Astrocyte (in vitro differentiated cells and primary cell): ENCODE measurements around the gene CFAP45. TPM values are rescaled to one million over a fixed set of nuclear protein-coding genes. Genes with fewer than 3 reads are reported as not detected.
A peak's percentile ranks its signal among the peaks of the same experiment; 100 is the strongest.

Source experiments
- DNase-seq: peaks from one replicate; pipeline ENCODE4 v3.0.0-alpha.2; 2010; ENCODE audit warnings: low read depth
- FAIRE-seq: peaks from 2 replicates; lab custom pipeline; 2011; peaks lifted over from hg19 to GRCh38; lab: Jason Lieb, UNC
- H2AFZ ChIP-seq: 2 replicates; pipeline ENCODE4 v1.6.0; 2012; ENCODE audit warnings: low read depth, low read length, inconsistent platforms
- H3K27ac ChIP-seq: 2 replicates; pipeline ENCODE4 v1.5.1; 2011; ENCODE audit warnings: low read depth, low read length, inconsistent platforms
- H3K27me3 ChIP-seq: 2 replicates; pipeline ENCODE4 v1.6.0; 2011; ENCODE audit warnings: low read length, inconsistent platforms; ENCODE audit not compliant: insufficient read depth
- H3K36me3 ChIP-seq: 2 replicates; pipeline ENCODE4 v1.5.1; 2011; ENCODE audit warnings: low read length, inconsistent platforms; ENCODE audit not compliant: insufficient read depth
- H3K4me1 ChIP-seq: 2 replicates; pipeline ENCODE4 v1.5.1; 2011; ENCODE audit warnings: low read length, inconsistent platforms; ENCODE audit not compliant: insufficient read depth
- H3K4me2 ChIP-seq: 2 replicates; pipeline ENCODE4 v1.6.0; 2012; ENCODE audit warnings: low read length, inconsistent platforms
- H3K4me3 ChIP-seq: 2 replicates; pipeline ENCODE4 v1.5.1; 2011; ENCODE audit warnings: low read depth, mild to moderate bottlenecking, low read length, inconsistent platforms; ENCODE audit not compliant: insufficient read depth
- H3K79me2 ChIP-seq: 2 replicates; pipeline ENCODE4 v1.6.0; 2012; ENCODE audit warnings: mild to moderate bottlenecking, low read length, inconsistent platforms; ENCODE audit not compliant: insufficient read depth
- H3K9ac ChIP-seq: 2 replicates; pipeline ENCODE4 v1.6.0; 2012; ENCODE audit warnings: mild to moderate bottlenecking, low read length, inconsistent platforms
- H3K9me3 ChIP-seq: 2 replicates; pipeline ENCODE4 v1.5.1; 2012; ENCODE audit warnings: low read depth, mild to moderate bottlenecking, low read length, inconsistent platforms; ENCODE audit not compliant: insufficient read depth
- H4K20me1 ChIP-seq: 2 replicates; pipeline ENCODE4 v1.6.0; 2012; ENCODE audit warnings: low read length, inconsistent platforms; ENCODE audit not compliant: insufficient read depth
- H3K27ac Mint-ChIP-seq: one replicate; pipeline ENCODE4 v1.8.0; 2021; ENCODE audit warnings: mild to moderate bottlenecking, mixed read lengths; ENCODE audit not compliant: unreplicated experiment
- H3K27me3 Mint-ChIP-seq: one replicate; pipeline ENCODE4 v1.8.0; 2021; ENCODE audit warnings: low read depth, mixed read lengths; ENCODE audit not compliant: unreplicated experiment
- H3K36me3 Mint-ChIP-seq: one replicate; pipeline ENCODE4 v1.8.0; 2021; ENCODE audit warnings: low read depth, mixed read lengths; ENCODE audit not compliant: unreplicated experiment
- H3K4me1 Mint-ChIP-seq: one replicate; pipeline ENCODE4 v1.8.0; 2021; ENCODE audit warnings: low read depth, mixed read lengths; ENCODE audit not compliant: unreplicated experiment
- H3K4me3 Mint-ChIP-seq: one replicate; pipeline ENCODE4 v1.8.0; 2021; ENCODE audit warnings: mild to moderate bottlenecking, moderate library complexity, mixed read lengths; ENCODE audit not compliant: unreplicated experiment
- H3K9me3 Mint-ChIP-seq: one replicate; pipeline ENCODE4 v1.8.0; 2021; ENCODE audit warnings: mild to moderate bottlenecking, mixed read lengths; ENCODE audit not compliant: unreplicated experiment
- CTCF ChIP-seq: IDR thresholded peaks from 2 replicates; pipeline ENCODE4 v1.5.1; 2011; ENCODE audit warnings: low read depth, mild to moderate bottlenecking, inconsistent platforms, low read length, moderate library complexity; ENCODE audit not compliant: insufficient read depth
- EZH2 ChIP-seq: IDR thresholded peaks from 2 replicates; pipeline ENCODE4 v1.6.1; 2012; ENCODE audit warnings: mild to moderate bottlenecking, low read length, inconsistent platforms; ENCODE audit not compliant: insufficient read depth
- total RNA-seq: library from RNA; stranded (reverse); gene quantifications from 2 replicates; pipeline ENCODE4 v1.2.1, GENCODE V29; 2021

The CFAP45 gene
- total RNA-seq, 1 donor from 2014 or later, result 3.2 TPM

- Histone ChIP-seq H3K9ac (no peak overlapping the region), H4K20me1 (no peaks in the 10 kb centered on the region), H3K4me3 (no peak overlapping the region), H3K9me3 (no peaks in the 10 kb centered on the region), H3K27me3 (peaks cover 8% of the 10 kb centered on the region), H2AFZ (no peak overlapping the region), H3K4me1 (no peaks in the 10 kb centered on the region), H3K27ac (no peak overlapping the region), H3K36me3 (no peaks in the 10 kb centered on the region), H3K4me2 (no peak overlapping the region), H3K79me2 (no peaks in the 10 kb centered on the region)
- Mint-ChIP-seq H3K27me3 (peaks cover 42% of the 10 kb centered on the region), H3K27ac (no peak overlapping the region), H3K9me3 (peaks cover 2% of the 10 kb centered on the region), H3K36me3 (peaks cover 1% of the 10 kb centered on the region), H3K4me3 (no peak overlapping the region), H3K4me1 (peaks cover 1% of the 10 kb centered on the region)
- FAIRE-seq (no peak), DNase-seq (no peak)
- TF ChIP-seq CTCF (peak; percentile 78), EZH2 (no peak)
Observed at GRCh38 chr1:159936273-159936904, 36.4 kb upstream of the CFAP45 start.

GRCh38 chr1:159935719-159936272 is 35.8 kb upstream of the CFAP45 start:
- H3K4me3 ChIP-seq, result no peak overlapping the region
- Mint-ChIP-seq H3K4me1 (peaks cover 1% of the 10 kb centered on the region), H3K9me3 (peaks cover 2% of the 10 kb centered on the region), H3K27me3 (peaks cover 46% of the 10 kb centered on the region), H3K27ac (no peak overlapping the region), H3K4me3 (no peak overlapping the region), H3K36me3 (peaks cover 1% of the 10 kb centered on the region)
- peaks cover 8% of the 10 kb centered on the region for H3K27me3 ChIP-seq
- no peak overlapping the region for H3K4me2 ChIP-seq
- no peak overlapping the region for H2AFZ ChIP-seq
- peak; percentile 41 for FAIRE-seq
- no peak for DNase-seq
- TF ChIP-seq EZH2, result no peak
- no peak for TF ChIP-seq CTCF
- H3K79me2 ChIP-seq, result no peaks in the 10 kb centered on the region
- H3K9me3 ChIP-seq, result no peaks in the 10 kb centered on the region
- H3K9ac ChIP-seq, result no peak overlapping the region
- no peak overlapping the region for H3K27ac ChIP-seq
- no peaks in the 10 kb centered on the region for H3K4me1 ChIP-seq
- H3K36me3 ChIP-seq, result no peaks in the 10 kb centered on the region
- no peaks in the 10 kb centered on the region for H4K20me1 ChIP-seq

- Mint-ChIP-seq H3K27ac (no peak overlapping the region), H3K27me3 (peaks cover 44% of the 10 kb centered on the region), H3K4me3 (no peak overlapping the region), H3K36me3 (peaks cover 1% of the 10 kb centered on the region), H3K9me3 (peaks cover 2% of the 10 kb centered on the region), H3K4me1 (peaks cover 1% of the 10 kb centered on the region)
- Histone ChIP-seq H3K27me3 (peaks cover 8% of the 10 kb centered on the region), H3K4me1 (no peaks in the 10 kb centered on the region), H3K79me2 (no peaks in the 10 kb centered on the region), H3K4me3 (no peak overlapping the region), H3K9ac (no peak overlapping the region), H3K9me3 (no peaks in the 10 kb centered on the region), H3K36me3 (no peaks in the 10 kb centered on the region), H4K20me1 (no peaks in the 10 kb centered on the region), H3K4me2 (no peak overlapping the region), H2AFZ (no peak overlapping the region), H3K27ac (no peak overlapping the region)
- no peak for DNase-seq
- FAIRE-seq, result no peak
- TF ChIP-seq EZH2, result no peak
- TF ChIP-seq CTCF, result no peak
Observed at GRCh38 chr1:159935305-159935704, 35.3 kb upstream of the CFAP45 start.
